Osteoblast (primary cell): Measurements from ENCODE around the gene C18orf32. TPM values are rescaled to one million over a fixed set of nuclear protein-coding genes. Genes with fewer than 3 reads are reported as not detected.

Experiments
- DNase-seq: peaks from one replicate; pipeline ENCODE4 v3.0.0; 2011; ENCODE audit warnings: low spot score, mixed read lengths; ENCODE audit not compliant: insufficient read length; ENCODE audit errors: missing footprints
- H2AFZ ChIP-seq: 2 replicates; pipeline ENCODE4 v1.6.0; 2011; ENCODE audit warnings: mild to moderate bottlenecking, low read length
- H3K27ac ChIP-seq: 2 replicates; pipeline ENCODE4 v1.5.1; 2011; ENCODE audit warnings: mild to moderate bottlenecking, low read depth, low read length, moderate library complexity
- H3K27me3 ChIP-seq: 2 replicates; pipeline ENCODE4 v1.6.0; 2012; ENCODE audit warnings: mild to moderate bottlenecking, control low read depth, inconsistent platforms, low read length, moderate library complexity; ENCODE audit not compliant: insufficient read depth
- H3K36me3 ChIP-seq: 2 replicates; pipeline ENCODE4 v1.5.1; 2011; ENCODE audit warnings: mild to moderate bottlenecking, low read length, control low read depth, moderate library complexity; ENCODE audit not compliant: insufficient read depth
- H3K4me1 ChIP-seq: 2 replicates; pipeline ENCODE4 v1.5.1; 2011; ENCODE audit warnings: mild to moderate bottlenecking, low read length, control low read depth, moderate library complexity; ENCODE audit not compliant: insufficient read depth
- H3K4me2 ChIP-seq: 2 replicates; pipeline ENCODE4 v1.6.0; 2011; ENCODE audit warnings: mild to moderate bottlenecking, low read length; ENCODE audit not compliant: insufficient read depth
- H3K4me3 ChIP-seq: fragments of 200-600 bp; sonication (generic); 3 replicates; pipeline ENCODE4 v1.5.1; 2012; ENCODE audit warnings: mild to moderate bottlenecking, low read length, inconsistent platforms; ENCODE audit not compliant: insufficient read depth
- H3K79me2 ChIP-seq: 2 replicates; pipeline ENCODE4 v1.6.0; 2012; ENCODE audit warnings: mild to moderate bottlenecking, low read length, control low read depth, inconsistent platforms; ENCODE audit not compliant: insufficient read depth
- H3K9me3 ChIP-seq: 2 replicates; pipeline ENCODE4 v1.5.1; 2011; ENCODE audit warnings: low read depth, low read length, control low read depth
- H4K20me1 ChIP-seq: 2 replicates; pipeline ENCODE4 v1.6.0; 2012; ENCODE audit warnings: mild to moderate bottlenecking, low read length, control low read depth; ENCODE audit not compliant: insufficient read depth
- total RNA-seq: library from RNA; depleted of rRNA; stranded (reverse); fragments of >200 nt; gene quantifications from 2 replicates; pipeline ENCODE4 v1.2.3, GENCODE V29; 2012
- TF ChIP-seq, protein P1 (sequence below): IDR thresholded peaks from 2 replicates; pipeline ENCODE4 v1.5.1; 2011; ENCODE audit warnings: mild to moderate bottlenecking, low read depth, low read length, moderate library complexity; ENCODE audit errors: extremely low read depth

Gene C18orf32
- total RNA-seq, 1 donor, result 16.6 TPM

DNA sequence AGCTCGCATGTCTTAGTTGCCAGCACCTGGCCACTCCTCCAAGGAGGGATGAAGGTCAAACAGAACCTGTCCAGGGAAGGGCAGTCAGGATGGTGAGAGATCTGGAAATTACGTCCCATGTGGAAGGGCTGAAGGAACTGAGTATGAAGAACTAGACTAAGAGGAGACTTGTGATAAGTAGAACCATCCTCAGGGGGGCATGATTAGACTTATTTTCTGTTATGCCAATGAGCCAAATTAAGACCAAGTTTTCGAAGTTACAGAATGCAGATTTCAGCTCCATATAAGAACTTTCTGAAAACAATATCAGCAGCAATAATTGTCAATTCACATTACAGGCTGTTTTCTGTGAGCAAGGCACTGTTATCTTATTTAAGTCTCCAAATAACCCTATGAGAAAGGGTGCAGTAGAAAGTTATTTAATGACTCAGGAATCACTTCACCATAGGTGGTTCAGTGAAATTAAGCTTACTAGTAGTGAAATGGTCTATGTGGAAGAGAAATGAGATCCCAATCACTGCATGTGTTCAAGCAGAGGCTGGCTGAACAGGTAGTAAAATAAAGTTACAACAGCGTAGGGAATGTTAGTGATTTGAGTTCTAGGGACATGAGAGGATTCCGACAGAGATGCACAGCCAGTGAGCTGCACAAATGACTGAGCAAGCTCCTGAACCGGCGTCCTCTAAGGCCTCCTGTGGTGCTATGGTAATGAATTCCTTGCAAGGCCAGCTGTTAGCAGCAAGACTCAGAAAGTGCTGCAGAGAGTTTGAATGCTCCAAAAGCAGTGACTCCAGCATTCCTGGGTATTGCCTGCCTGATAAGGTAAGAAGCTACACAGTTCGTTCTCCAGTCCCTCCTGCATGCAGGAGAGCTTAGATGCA is 22.1 kb downstream of the C18orf32 start:
- Histone ChIP-seq H3K79me2 (peaks cover 7% of the 10 kb centered on the region), H3K4me1 (peaks cover 8% of the 10 kb centered on the region), H3K4me3 (no peak overlapping the region), H2AFZ (no peak overlapping the region), H3K9me3 (no peaks in the 10 kb centered on the region), H3K27me3 (no peaks in the 10 kb centered on the region), H4K20me1 (no peaks in the 10 kb centered on the region), H3K36me3 (no peaks in the 10 kb centered on the region), H3K27ac (no peak overlapping the region), H3K4me2 (no peak overlapping the region)
- peak; percentile 39 for DNase-seq
- TF ChIP-seq, protein P1, sequence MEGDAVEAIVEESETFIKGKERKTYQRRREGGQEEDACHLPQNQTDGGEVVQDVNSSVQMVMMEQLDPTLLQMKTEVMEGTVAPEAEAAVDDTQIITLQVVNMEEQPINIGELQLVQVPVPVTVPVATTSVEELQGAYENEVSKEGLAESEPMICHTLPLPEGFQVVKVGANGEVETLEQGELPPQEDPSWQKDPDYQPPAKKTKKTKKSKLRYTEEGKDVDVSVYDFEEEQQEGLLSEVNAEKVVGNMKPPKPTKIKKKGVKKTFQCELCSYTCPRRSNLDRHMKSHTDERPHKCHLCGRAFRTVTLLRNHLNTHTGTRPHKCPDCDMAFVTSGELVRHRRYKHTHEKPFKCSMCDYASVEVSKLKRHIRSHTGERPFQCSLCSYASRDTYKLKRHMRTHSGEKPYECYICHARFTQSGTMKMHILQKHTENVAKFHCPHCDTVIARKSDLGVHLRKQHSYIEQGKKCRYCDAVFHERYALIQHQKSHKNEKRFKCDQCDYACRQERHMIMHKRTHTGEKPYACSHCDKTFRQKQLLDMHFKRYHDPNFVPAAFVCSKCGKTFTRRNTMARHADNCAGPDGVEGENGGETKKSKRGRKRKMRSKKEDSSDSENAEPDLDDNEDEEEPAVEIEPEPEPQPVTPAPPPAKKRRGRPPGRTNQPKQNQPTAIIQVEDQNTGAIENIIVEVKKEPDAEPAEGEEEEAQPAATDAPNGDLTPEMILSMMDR, result no peak

DNA sequence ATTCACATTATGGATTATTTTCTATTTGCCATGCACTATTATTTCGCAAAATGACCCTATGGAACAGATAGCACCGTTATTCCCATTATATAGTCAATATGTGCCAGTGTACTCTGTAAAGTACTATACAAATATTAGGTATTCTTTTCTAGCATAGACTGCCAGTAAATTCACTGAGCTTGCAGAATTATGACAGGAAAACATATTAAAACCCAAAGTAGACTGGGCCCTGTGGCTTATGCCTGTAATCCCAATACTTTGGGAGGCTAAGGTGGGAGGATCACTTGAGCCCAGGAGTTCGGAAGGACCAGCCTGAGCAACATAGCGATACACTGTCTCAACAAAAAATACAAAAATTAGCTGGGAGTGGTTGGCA is 25.4 kb downstream of the C18orf32 start:
- Histone ChIP-seq H4K20me1 (peaks cover 11% of the 10 kb centered on the region), H2AFZ (no peak overlapping the region)

GRCh38 chr18:49460976-49461601 is 25.9 kb downstream of the C18orf32 start:
- Histone ChIP-seq H3K27ac (peak overlapping the region; percentile 90), H3K9me3 (no peaks in the 10 kb centered on the region), H2AFZ (peak overlapping the region; percentile 90), H3K4me3 (peak overlapping the region; percentile 95), H3K27me3 (no peaks in the 10 kb centered on the region), H3K4me2 (peak overlapping the region; percentile 89), H3K4me1 (peaks cover 22% of the 10 kb centered on the region), H3K36me3 (no peaks in the 10 kb centered on the region), H3K79me2 (peaks cover 40% of the 10 kb centered on the region), H4K20me1 (peaks cover 11% of the 10 kb centered on the region)
- peak; percentile 76 for DNase-seq
- TF ChIP-seq, protein P1, result no peak

More for the DNA sequence above, 25.4 kb downstream of the C18orf32 start:
- no peak for DNase-seq
- Histone ChIP-seq H3K27me3 (no peaks in the 10 kb centered on the region), H3K79me2 (peaks cover 39% of the 10 kb centered on the region), H3K36me3 (no peaks in the 10 kb centered on the region), H3K4me2 (peak overlapping the region; percentile 89), H3K4me1 (peaks cover 22% of the 10 kb centered on the region), H3K27ac (peak overlapping the region; percentile 90), H3K4me3 (no peak overlapping the region), H3K9me3 (no peaks in the 10 kb centered on the region)
- TF ChIP-seq, protein P1, result no peak
